Hippocampal formation (tissue), 2 donors: ENCODE data around the gene BPIFA3.
A peak's percentile ranks its signal among the peaks of the same experiment; 100 is the strongest.
"Not testable (repeated sequence)": the region's sequence is repeated elsewhere in the genome, so short reads cannot be mapped to it uniquely, and the experiment has no call there.

Experiments
- DNase-seq, 2 donors: peaks; one replicate each; lab custom pipeline; 2025; lab: John Stamatoyannopoulos, UW

Gene BPIFA3

GRCh38 chr20:33217052-33217451 is at the start of gene BPIFA3:
Gene BPIFA3 (plus strand): TSS chr20:33217352. CDS start chr20:33217537, 185 bp downstream.
- DNase-seq: no peak

- no peak for DNase-seq
Measured at GRCh38 chr20:33167859-33168258, 49.3 kb upstream of the BPIFA3 start, which contains the start of gene BPIFA2. Gene BPIFA2 (plus strand): TSS chr20:33168159. CDS start chr20:33169146, 987 bp downstream.

GRCh38 chr20:33169176-33169794 is 47.9 kb upstream of the BPIFA3 start:
- DNase-seq: no peak

- DNase-seq: no peak
Measured at GRCh38 chr20:33172781-33173180, 44.4 kb upstream of the BPIFA3 start.

GRCh38 chr20:33175123-33175522 is 42.0 kb upstream of the BPIFA3 start:
- no peak for DNase-seq

- no peak for DNase-seq
Measured at GRCh38 chr20:33176101-33176500, 41.1 kb upstream of the BPIFA3 start.

GRCh38 chr20:33177866-33178265 is 39.3 kb upstream of the BPIFA3 start:
- no peak for DNase-seq

- no peak for DNase-seq
Measured at GRCh38 chr20:33178726-33179125, 38.4 kb upstream of the BPIFA3 start.

- no peak for DNase-seq
Measured at GRCh38 chr20:33180169-33180568, 37.0 kb upstream of the BPIFA3 start.

- no peak for DNase-seq
Measured at GRCh38 chr20:33181482-33182093, 35.6 kb upstream of the BPIFA3 start.

- no peak for DNase-seq
Measured at GRCh38 chr20:33183312-33183711, 33.8 kb upstream of the BPIFA3 start.

- not testable (repeated sequence) for DNase-seq
Measured at GRCh38 chr20:33185031-33185590, 32.0 kb upstream of the BPIFA3 start.

GRCh38 chr20:33187491-33187890 is 29.7 kb upstream of the BPIFA3 start:
- no peak for DNase-seq

- DNase-seq: no peak
Measured at GRCh38 chr20:33188421-33188820, 28.7 kb upstream of the BPIFA3 start.

GRCh38 chr20:33191484-33191883 is 25.7 kb upstream of the BPIFA3 start:
- DNase-seq: no peak

- DNase-seq: no peak
Measured at GRCh38 chr20:33191955-33192354, 25.2 kb upstream of the BPIFA3 start.

GRCh38 chr20:33192912-33193501 is 24.1 kb upstream of the BPIFA3 start:
- DNase-seq: no peak

- no peak for DNase-seq
Measured at GRCh38 chr20:33199026-33199425, 18.1 kb upstream of the BPIFA3 start.

GRCh38 chr20:33202451-33202850 is 14.7 kb upstream of the BPIFA3 start:
- no peak for DNase-seq

- DNase-seq: no peak
Measured at GRCh38 chr20:33203444-33203843, 13.7 kb upstream of the BPIFA3 start.

GRCh38 chr20:33209789-33210188 is 7.4 kb upstream of the BPIFA3 start:
- peak; percentile 12 to 24 for DNase-seq

GRCh38 chr20:33210371-33210770 is 6.8 kb upstream of the BPIFA3 start:
- DNase-seq: no peak

- peak in 1 of 2 donors; percentile 3 for DNase-seq
Measured at GRCh38 chr20:33211817-33212424, 5.2 kb upstream of the BPIFA3 start.
